Measurements from ENCODE around the gene LMOD3. TPM values are rescaled to one million over a fixed set of nuclear protein-coding genes. Genes with fewer than 3 reads are reported as not detected.

The LMOD3 gene
- total and polyA plus RNA-seq, 7 donors = 0.01 to 0.23 TPM; not detected in 5

- Histone ChIP-seq H3K4me3 (no peak overlapping the region), H3K27me3 (no peaks in the 10 kb centered on the region), H3K27ac (no peak overlapping the region), H3K9me3 (no peaks in the 10 kb centered on the region), H3K36me3 (peaks cover 0 to 30% (median 14%) of the 10 kb centered on the region in 4 donors), H3K4me1 (peaks cover 0 to 25% (median 17%) of the 10 kb centered on the region in 4 donors)
- intact Hi-C loops (cut with DNase I) = no loop called here
- TF ChIP-seq CTCF (IDR thresholded peaks at IDR 0.05) = no peak
- TF ChIP-seq EP300 (IDR thresholded peaks at IDR 0.05) = no peak
- no peak for TF ChIP-seq POLR2A (IDR thresholded peaks at IDR 0.05)
- no peak for TF ChIP-seq POLR2AphosphoS5 (IDR thresholded peaks at IDR 0.05)
- 94% methylated on average over 4 of the region's 4 CpGs for WGBS, 2 donors
- DNase-seq = no peak
Measured at GRCh38 chr3:69099576-69099975, 22.8 kb downstream of the LMOD3 start.

GRCh38 chr3:69097407-69098086, 24.8 kb downstream of the LMOD3 start:
- no peak for DNase-seq
- Histone ChIP-seq H3K4me1 (peaks cover 0 to 45% (median 37%) of the 10 kb centered on the region in 4 donors), H3K9me3 (no peaks in the 10 kb centered on the region), H3K36me3 (peaks cover 0 to 9% (median 7%) of the 10 kb centered on the region in 4 donors), H3K27ac (peak overlapping the region in 1 of 4 donors; percentile 30), H3K27me3 (no peaks in the 10 kb centered on the region), H3K4me3 (no peak overlapping the region)
- TF ChIP-seq CTCF (IDR thresholded peaks at IDR 0.05) (no peak), POLR2A (IDR thresholded peaks at IDR 0.05) (no peak), EP300 (IDR thresholded peaks at IDR 0.05) (no peak), POLR2AphosphoS5 (IDR thresholded peaks at IDR 0.05) (no peak)
- intact Hi-C loops (cut with DNase I) = no loop called here
- WGBS, 2 donors = 85 to 97% methylated on average over 9 of the region's 9 CpGs

GRCh38 chr3:69096299-69096698, 26.1 kb downstream of the LMOD3 start:
- H3K27ac ChIP-seq = peak overlapping the region; percentile 49 to 94 (median 78)

GRCh38 chr3:69095636-69096035, 26.8 kb downstream of the LMOD3 start:
- Histone ChIP-seq H3K27me3 (no peaks in the 10 kb centered on the region), H3K4me1 (peaks cover 0 to 64% (median 56%) of the 10 kb centered on the region in 4 donors), H3K27ac (peak overlapping the region; percentile 49 to 94 (median 78)), H3K9me3 (no peaks in the 10 kb centered on the region), H3K4me3 (no peak overlapping the region), H3K36me3 (no peaks in the 10 kb centered on the region)
- intact Hi-C loops (cut with DNase I) = no loop called here
- TF ChIP-seq POLR2A (IDR thresholded peaks at IDR 0.05) (no peak), POLR2AphosphoS5 (IDR thresholded peaks at IDR 0.05) (no peak), CTCF (IDR thresholded peaks at IDR 0.05) (no peak), EP300 (IDR thresholded peaks at IDR 0.05) (no peak)
- 71 to 76% methylated on average over 5 of the region's 5 CpGs for WGBS, 2 donors
- no peak for DNase-seq

More at GRCh38 chr3:69096299-69096698, 26.1 kb downstream of the LMOD3 start:
- DNase-seq = no peak
- H3K36me3 ChIP-seq = no peaks in the 10 kb centered on the region
- WGBS, 2 donors = 91 to 97% methylated on average over 4 to 5 of the region's 5 CpGs
- intact Hi-C loops (cut with DNase I) = no loop called here
- H3K4me3 ChIP-seq = no peak overlapping the region
- H3K9me3 ChIP-seq = no peaks in the 10 kb centered on the region
- H3K27me3 ChIP-seq = no peaks in the 10 kb centered on the region
- H3K4me1 ChIP-seq = peaks cover 0 to 58% (median 49%) of the 10 kb centered on the region in 4 donors
- no peak for TF ChIP-seq POLR2A (IDR thresholded peaks at IDR 0.05)
- TF ChIP-seq POLR2AphosphoS5 (IDR thresholded peaks at IDR 0.05) = no peak
- no peak for TF ChIP-seq CTCF (IDR thresholded peaks at IDR 0.05)
- no peak for TF ChIP-seq EP300 (IDR thresholded peaks at IDR 0.05)
